Stimulated activated naive CD4-positive, alpha-beta T cell treated with Interleukin-2 at 50 U/mL for 16 hours (primary cell): ENCODE results near the gene HES7.

ENCODE experiments used
- DNase-seq: peaks from one replicate; lab custom pipeline; 2025; lab: John Stamatoyannopoulos, UW

The HES7 gene

DNA sequence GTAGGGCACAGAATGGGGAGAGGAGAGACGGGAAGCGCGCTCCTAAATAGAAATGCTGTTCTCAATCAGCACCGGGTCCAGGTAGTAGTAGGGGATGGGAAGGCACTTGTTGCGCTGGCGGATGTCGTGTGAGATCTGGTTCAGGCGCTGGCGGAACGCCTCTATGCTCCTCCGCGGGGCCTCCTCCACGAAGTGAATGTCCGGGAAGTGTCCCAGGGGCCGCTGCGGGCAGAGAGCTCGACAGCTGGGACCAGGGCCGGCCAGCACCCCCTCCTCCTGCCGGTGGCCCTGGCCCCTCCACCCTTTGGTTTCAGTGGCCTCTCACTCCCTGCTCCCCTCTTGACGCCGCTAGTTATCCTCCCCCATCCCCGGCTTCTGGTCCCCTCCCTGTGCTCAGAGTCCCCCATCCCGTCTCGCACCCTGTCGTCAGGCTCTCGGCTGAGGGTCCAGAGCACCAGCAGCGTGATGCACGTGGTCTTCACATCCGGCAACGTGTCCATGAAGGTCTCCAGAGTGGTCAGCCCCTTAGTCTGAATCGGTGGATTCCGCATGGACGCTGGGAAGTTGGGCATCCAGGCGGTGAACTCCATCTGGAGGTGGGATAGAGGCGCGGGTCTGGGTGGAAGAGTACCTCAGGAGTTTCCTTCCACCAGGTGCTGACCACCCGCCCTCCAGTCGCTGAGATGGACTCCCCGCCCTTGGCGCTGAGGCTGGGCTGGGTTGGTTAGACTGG is 51.0 kb downstream of the HES7 start:
- peak; percentile 4 for DNase-seq

DNA sequence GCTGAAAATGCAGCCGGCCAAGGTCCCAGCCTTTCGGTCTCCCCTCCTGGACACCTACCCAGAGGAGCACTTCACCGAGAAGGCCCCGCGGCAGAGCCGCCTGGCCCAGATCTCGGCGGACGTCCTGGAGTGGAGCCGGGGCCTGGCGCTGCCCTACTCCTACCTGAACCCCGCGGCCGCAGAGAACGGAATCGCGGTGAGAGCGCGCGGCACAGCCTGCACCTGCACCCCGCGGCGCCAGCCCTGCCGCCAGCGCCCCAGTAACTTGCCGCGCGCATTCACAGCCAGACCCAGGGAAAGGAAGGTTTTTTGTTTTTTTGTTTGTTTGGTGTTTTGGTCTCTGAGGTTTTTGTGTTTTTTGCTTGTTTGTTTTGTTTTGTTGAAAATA is 51.6 kb downstream of the HES7 start:
- DNase-seq, result no peak

DNA sequence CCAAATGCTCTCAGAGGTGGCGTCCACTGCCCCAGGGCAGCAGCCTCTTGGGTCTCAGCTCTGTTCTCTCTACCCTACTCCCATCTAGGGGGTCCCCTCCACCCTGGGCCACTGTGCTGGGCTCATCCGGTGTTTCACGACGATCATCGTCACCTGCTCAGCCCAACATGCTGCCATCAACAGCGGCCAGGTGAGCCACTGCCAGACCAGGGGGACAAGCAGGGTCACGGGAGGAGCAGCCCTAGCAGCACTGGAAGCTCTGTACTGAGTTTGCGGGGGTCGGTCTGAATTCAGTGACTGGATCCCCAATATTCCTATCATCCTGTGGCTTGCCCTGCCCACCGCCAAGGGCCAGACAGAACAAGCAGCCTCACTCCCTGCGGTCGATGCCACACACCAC is 52.4 kb downstream of the HES7 start:
- DNase-seq, result no peak
